ENCODE data around the gene CHRNA3. TPM values are rescaled to one million over a fixed set of nuclear protein-coding genes. Genes with fewer than 3 reads are reported as not detected.
"Not testable (repeated sequence)": the region's sequence is repeated elsewhere in the genome, so short reads cannot be mapped to it uniquely, and the experiment has no call there.

Gene CHRNA3
- total RNA-seq, 1 donor from 2014 or later, result not detected

GRCh38 chr15:78565097-78565950, 55.5 kb downstream of the CHRNA3 start, which contains the start of gene CHRNA5:
TSS of gene CHRNA5 (plus strand) at chr15:78565520. CDS start at chr15:78565720, 200 bp downstream.
- peak; percentile 58 for DNase-seq (ENCODE audit: low spot score)
- ATAC-seq, result peak; percentile 90

GRCh38 chr15:78564743-78565096, 56.1 kb downstream of the CHRNA3 start:
- no peak for DNase-seq (ENCODE audit: low spot score)
- no peak for ATAC-seq

- ATAC-seq (no peak), DNase-seq (ENCODE audit: low spot score) (no peak)
Measured at GRCh38 chr15:78563092-78563491, 57.7 kb downstream of the CHRNA3 start.

- DNase-seq (ENCODE audit: low spot score), result no peak
- no peak for ATAC-seq
Measured at GRCh38 chr15:78561490-78561889, 59.3 kb downstream of the CHRNA3 start.

- ATAC-seq, result not testable (repeated sequence)
Measured at GRCh38 chr15:78560201-78560600, 60.6 kb downstream of the CHRNA3 start.

GRCh38 chr15:78552597-78552996, 68.2 kb downstream of the CHRNA3 start:
- no peak for DNase-seq (ENCODE audit: low spot score)
- ATAC-seq, result no peak

More at GRCh38 chr15:78560201-78560600, 60.6 kb downstream of the CHRNA3 start:
- DNase-seq (ENCODE audit: low spot score), result not testable (repeated sequence)

GRCh38 chr15:78551902-78552301, 68.9 kb downstream of the CHRNA3 start:
- no peak for ATAC-seq
- DNase-seq (ENCODE audit: low spot score), result no peak

GRCh38 chr15:78550815-78551214, 70.0 kb downstream of the CHRNA3 start:
- ATAC-seq (no peak), DNase-seq (ENCODE audit: low spot score) (no peak)

- ATAC-seq (no peak), DNase-seq (ENCODE audit: low spot score) (no peak)
Measured at GRCh38 chr15:78550194-78550593, 70.6 kb downstream of the CHRNA3 start.

Other genes starting within 250 kb of the CHRNA3 start
- gene IREB2, start 182.8 kb downstream of the CHRNA3 start, total RNA-seq, result 25.1 TPM
- 5.4 TPM for gene HYKK, start 113.4 kb downstream of the CHRNA3 start, total RNA-seq
- 59.2 TPM for gene PSMA4, start 80.6 kb downstream of the CHRNA3 start, total RNA-seq
- gene CHRNA5, start 55.5 kb downstream of the CHRNA3 start, total RNA-seq, result 0.35 TPM
- gene CHRNB4, start 20.2 kb upstream of the CHRNA3 start, total RNA-seq, result not detected
- 0.86 TPM for gene ADAMTS7, start 190.5 kb upstream of the CHRNA3 start, total RNA-seq